GM12892 (cell line): Measurements from ENCODE around the gene CNTNAP2. TPM values are rescaled to one million over a fixed set of nuclear protein-coding genes. Genes with fewer than 3 reads are reported as not detected.
A peak's percentile ranks its signal among the peaks of the same experiment; 100 is the strongest.

Experiments used
- DNase-seq: peaks from one replicate; pipeline ENCODE4 v3.0.0; 2011; ENCODE audit not compliant: insufficient read length
- FAIRE-seq: peaks from 2 replicates; lab custom pipeline; 2011; peaks lifted over from hg19 to GRCh38; lab: Jason Lieb, UNC
- POLR2A ChIP-seq: IDR thresholded peaks from 2 replicates; pipeline ENCODE4 v1.6.1; 2011; ENCODE audit warnings: low read depth, low read length, control low read depth
- POLR2AphosphoS5 ChIP-seq: IDR thresholded peaks from 2 replicates; pipeline ENCODE4 v1.6.1; 2011; ENCODE audit warnings: low read depth, low read length, control low read depth
- TAF1 ChIP-seq: IDR thresholded peaks from 2 replicates; pipeline ENCODE4 v1.6.1; 2011; ENCODE audit warnings: low read depth, mild to moderate bottlenecking, control low read depth, low read length, borderline replicate concordance
- polyA plus RNA-seq: library from polyadenylated mRNA; unstranded; fragments of >200 nt; gene quantifications from one replicate; pipeline ENCODE4 v1.2.1, GENCODE V29; 2012; ENCODE audit warnings: missing spikeins, inconsistent platforms; ENCODE audit not compliant: missing spikeins

The CNTNAP2 gene
- not detected for polyA plus RNA-seq

- FAIRE-seq = no peak
- no peak for DNase-seq
- TF ChIP-seq POLR2AphosphoS5 = no peak
Measured at GRCh38 chr7:146116521-146117222, at the start of gene CNTNAP2. Gene CNTNAP2 (plus strand): TSS chr7:146116801. CDS start chr7:146116877, 76 bp downstream.

DNA sequence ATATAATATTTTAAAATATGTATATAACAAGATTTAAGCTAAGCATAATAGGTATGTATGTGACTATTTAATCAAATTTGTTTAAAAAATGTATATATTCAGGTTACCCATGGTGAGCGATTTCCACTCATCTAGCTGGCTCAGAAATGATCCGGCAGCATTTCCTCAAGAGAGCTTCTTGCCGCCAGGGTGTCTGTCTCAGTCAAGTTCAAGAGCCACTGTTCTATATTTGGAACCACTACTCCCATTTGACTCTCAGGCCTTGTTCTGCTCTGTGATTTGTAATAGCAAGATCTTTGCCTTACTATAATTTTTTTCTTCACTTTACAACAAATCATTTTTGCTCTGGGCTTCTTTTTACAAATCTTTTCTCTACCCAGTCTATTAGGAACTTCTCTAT, 48.7 kb upstream of the CNTNAP2 start:
- no peak for DNase-seq
- no peak for TF ChIP-seq TAF1
- TF ChIP-seq POLR2A = no peak
- no peak for TF ChIP-seq POLR2AphosphoS5
- FAIRE-seq = no peak

- FAIRE-seq = no peak
Measured at GRCh38 chr7:146074195-146074765, 42.3 kb upstream of the CNTNAP2 start.

DNA sequence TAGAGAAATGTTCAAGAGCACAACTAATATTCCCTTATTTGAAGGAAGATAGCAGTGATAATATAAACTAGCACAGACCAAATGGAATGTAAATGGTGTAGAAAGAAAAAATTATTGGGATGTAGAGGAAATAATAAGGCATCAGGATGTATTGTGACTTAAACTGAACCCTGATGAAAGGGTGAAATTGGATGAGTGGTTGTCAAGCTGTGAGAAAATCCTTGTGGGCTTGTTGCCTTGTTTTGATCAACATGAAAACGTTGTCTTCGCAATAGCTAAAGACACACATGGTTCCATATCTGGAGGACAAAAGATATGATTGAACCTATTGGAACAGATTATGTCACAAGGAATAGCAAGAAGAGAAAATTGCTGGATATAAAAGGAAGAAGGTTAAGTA, 40.3 kb upstream of the CNTNAP2 start:
- no peak for DNase-seq
- TF ChIP-seq POLR2AphosphoS5 (no peak), POLR2A (no peak), TAF1 (no peak)
- no peak for FAIRE-seq

More at GRCh38 chr7:146074195-146074765, 42.3 kb upstream of the CNTNAP2 start:
- no peak for DNase-seq
- TF ChIP-seq POLR2AphosphoS5 (no peak), TAF1 (no peak), POLR2A (no peak)

GRCh38 chr7:146084086-146084485, 32.5 kb upstream of the CNTNAP2 start:
- no peak for DNase-seq
- TF ChIP-seq POLR2AphosphoS5 (no peak), TAF1 (no peak), POLR2A (no peak)
- FAIRE-seq = no peak

- peak; percentile 58 for FAIRE-seq
- no peak for TF ChIP-seq POLR2A
- TF ChIP-seq POLR2AphosphoS5 = no peak
- no peak for TF ChIP-seq TAF1
- DNase-seq = no peak
Measured at GRCh38 chr7:146090023-146090645, 26.5 kb upstream of the CNTNAP2 start.

DNA sequence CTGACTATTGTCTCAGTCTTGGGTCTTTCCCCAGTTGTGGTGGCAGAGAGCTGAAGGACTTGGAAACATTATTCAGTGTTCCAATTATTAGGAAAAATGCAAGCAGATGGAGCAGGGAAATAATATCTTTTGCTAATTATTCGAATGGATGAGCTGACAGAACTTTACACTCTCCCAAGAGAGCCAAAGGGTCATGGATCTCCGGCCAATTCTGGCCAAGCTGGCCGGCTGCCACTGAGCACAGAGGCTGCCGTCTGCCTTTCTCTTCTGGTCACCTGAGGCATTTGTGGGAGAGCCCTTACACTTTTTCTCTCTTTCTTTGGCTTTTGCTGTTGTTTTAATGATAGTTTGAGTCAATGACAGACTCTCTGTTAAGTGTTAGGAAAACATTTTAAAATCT, 22.2 kb upstream of the CNTNAP2 start:
- no peak for TF ChIP-seq POLR2A
- no peak for TF ChIP-seq POLR2AphosphoS5
- no peak for TF ChIP-seq TAF1
- DNase-seq = no peak
- no peak for FAIRE-seq

GRCh38 chr7:146096994-146097393, 19.6 kb upstream of the CNTNAP2 start:
- no peak for FAIRE-seq

GRCh38 chr7:146106319-146106718, 10.3 kb upstream of the CNTNAP2 start:
- DNase-seq (no peak), FAIRE-seq (no peak)
- no peak for TF ChIP-seq POLR2A
- no peak for TF ChIP-seq TAF1
- no peak for TF ChIP-seq POLR2AphosphoS5

More at GRCh38 chr7:146096994-146097393, 19.6 kb upstream of the CNTNAP2 start:
- TF ChIP-seq POLR2AphosphoS5 (no peak), TAF1 (no peak), POLR2A (no peak)
- DNase-seq = no peak

- no peak for DNase-seq
- FAIRE-seq = no peak
- TF ChIP-seq POLR2A = no peak
Measured at GRCh38 chr7:146112755-146113154, 3.8 kb upstream of the CNTNAP2 start.

GRCh38 chr7:146115548-146115850, 1.1 kb upstream of the CNTNAP2 start:
- no peak for TF ChIP-seq POLR2A
- TF ChIP-seq TAF1 = no peak
- no peak for TF ChIP-seq POLR2AphosphoS5
- no peak for FAIRE-seq
- no peak for DNase-seq

DNA sequence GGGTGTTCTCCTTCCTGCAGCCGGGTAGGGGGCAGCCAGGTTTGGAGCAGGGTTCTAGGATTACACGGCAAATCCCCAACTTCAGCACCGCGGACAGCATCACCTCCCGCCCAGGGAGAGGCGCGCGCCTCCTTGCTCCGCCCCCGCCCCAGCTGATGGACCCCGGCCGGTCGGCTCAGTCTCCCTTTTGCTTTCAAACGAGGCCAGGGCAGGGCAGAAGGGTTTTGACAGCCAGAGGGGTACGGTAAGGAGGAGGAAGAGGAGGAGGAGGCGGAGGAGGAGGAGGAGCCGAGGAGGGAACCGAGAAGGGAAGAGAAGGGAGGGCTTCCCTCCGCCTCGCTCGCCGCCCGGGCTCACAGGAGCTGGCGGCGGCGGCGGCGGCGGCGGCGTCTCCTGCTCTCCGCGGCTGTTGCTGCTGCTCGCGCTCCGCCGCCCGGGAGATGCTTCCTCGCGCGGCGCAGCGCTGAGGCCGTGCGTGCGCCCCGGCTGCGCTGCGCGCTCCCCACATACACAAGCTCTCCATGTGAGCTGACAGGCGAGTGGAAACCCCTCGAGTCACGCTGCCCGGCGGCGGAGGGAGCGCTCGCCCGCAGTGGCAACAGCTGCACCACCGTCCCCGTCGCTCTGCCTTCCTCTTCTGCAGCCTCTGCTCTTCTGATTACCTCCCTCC, 615 bp upstream of the CNTNAP2 start:
- no peak for TF ChIP-seq POLR2A
- no peak for TF ChIP-seq POLR2AphosphoS5
- TF ChIP-seq TAF1 = no peak
- FAIRE-seq (no peak), DNase-seq (no peak)

DNA sequence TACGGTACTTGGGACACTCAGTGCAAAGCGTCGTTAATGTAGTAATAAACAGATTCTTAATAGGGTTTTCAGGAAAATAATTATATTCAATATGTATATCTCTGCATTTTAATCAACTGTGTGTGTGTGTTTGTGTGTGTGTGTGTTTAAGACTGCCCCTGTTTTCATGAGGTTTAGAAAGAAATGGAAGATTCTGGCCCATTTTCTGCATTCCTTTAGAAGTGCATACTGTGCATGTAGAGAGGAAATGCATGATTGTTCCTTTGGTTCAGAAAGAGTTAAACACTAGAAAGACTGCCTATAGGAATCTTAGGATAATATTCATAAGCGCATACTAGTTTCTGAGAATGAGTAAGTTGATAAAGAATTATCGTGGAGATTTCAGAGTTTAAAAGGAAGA, 975 bp downstream of the CNTNAP2 start:
- TF ChIP-seq POLR2AphosphoS5 = no peak
- no peak for TF ChIP-seq TAF1
- no peak for TF ChIP-seq POLR2A
- FAIRE-seq (no peak), DNase-seq (no peak)
